H7 (cell line): Measurements from ENCODE around the gene CUX1. TPM values are rescaled to one million over a fixed set of nuclear protein-coding genes. Genes with fewer than 3 reads are reported as not detected.
"Not testable (repeated sequence)": the region's sequence is repeated elsewhere in the genome, so short reads cannot be mapped to it uniquely, and the experiment has no call there.

Experiments used
- DNase-seq: peaks from one replicate; pipeline ENCODE4 v3.0.0; 2012
- H3K27me3 ChIP-seq: 2 replicates; pipeline ENCODE4 v1.6.0; 2011; ENCODE audit warnings: mild to moderate bottlenecking, low read length; ENCODE audit not compliant: control insufficient read depth, insufficient read depth
- H3K36me3 ChIP-seq: replicated peaks from 2 replicates; pipeline ENCODE4 v1.5.1; 2011; ENCODE audit warnings: low read length; ENCODE audit not compliant: control insufficient read depth, insufficient read depth
- H3K4me3 ChIP-seq: 2 replicates; pipeline ENCODE4 v1.5.1; 2011; ENCODE audit warnings: low read depth, mild to moderate bottlenecking, control low read depth, low read length, moderate library complexity; ENCODE audit not compliant: insufficient read depth
- total RNA-seq: library from RNA; depleted of rRNA; stranded (reverse); fragments of >200 nt; shearing (Covaris generic); gene quantifications from 2 replicates; pipeline ENCODE4 v1.2.3, GENCODE V29; 2014

The CUX1 gene
- total RNA-seq, 1 experiment from 2014 or later = 28.2 TPM

DNA sequence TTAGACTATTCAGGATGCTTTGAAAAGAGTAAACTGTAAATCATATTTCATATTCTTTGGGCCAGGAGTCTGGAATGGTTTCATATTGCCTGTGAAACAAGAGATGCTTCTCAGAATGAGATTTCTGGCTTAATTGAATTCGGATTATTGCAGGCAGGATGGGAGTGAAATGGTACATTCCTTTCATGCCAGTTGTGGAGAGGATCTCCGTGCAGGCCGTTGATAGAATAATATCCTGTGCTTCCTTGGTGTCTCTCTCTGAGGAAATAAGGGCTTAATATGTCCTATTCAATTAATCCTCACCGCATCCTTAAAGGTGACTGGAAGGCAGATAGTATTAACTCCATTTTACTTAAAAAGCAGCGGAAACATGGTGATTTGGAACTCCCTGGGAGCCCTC is 56.6 kb downstream of the CUX1 start:
- Histone ChIP-seq H3K27me3 (no peaks in the 10 kb centered on the region), H3K36me3 (no peaks in the 10 kb centered on the region)
- DNase-seq = no peak

DNA sequence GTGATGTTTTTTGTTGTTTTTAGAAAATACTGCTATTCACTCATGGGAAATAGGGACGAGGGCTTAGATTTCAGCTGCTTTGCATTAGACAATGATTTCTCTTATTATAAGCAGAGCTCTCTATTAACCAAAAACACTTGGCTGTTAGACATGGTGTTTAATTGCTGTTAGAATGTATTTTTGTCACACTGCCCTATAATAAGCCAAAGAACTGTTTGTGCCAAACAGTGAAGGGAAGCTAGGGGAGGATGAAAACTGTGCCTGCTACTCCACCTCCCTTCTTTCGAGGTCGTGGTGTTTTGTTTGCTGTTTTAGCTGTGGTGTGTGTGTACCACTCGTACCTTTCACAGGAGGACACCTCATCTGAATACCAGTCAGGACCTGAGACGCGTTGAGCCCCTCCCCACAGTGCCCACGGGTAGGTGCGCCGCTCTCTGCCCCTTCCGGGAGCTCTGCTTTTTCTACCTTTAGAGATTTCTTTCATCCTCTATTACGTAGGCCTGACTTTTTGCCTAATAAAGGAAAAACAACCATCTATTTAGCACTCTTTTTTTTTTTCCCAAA is 57.9 kb downstream of the CUX1 start:
- H3K36me3 ChIP-seq = no peaks in the 10 kb centered on the region
- H3K27me3 ChIP-seq = no peaks in the 10 kb centered on the region
- no peak for DNase-seq
- no peak overlapping the region for H3K4me3 ChIP-seq

More for the DNA sequence above, 56.6 kb downstream of the CUX1 start:
- no peak overlapping the region for H3K4me3 ChIP-seq

DNA sequence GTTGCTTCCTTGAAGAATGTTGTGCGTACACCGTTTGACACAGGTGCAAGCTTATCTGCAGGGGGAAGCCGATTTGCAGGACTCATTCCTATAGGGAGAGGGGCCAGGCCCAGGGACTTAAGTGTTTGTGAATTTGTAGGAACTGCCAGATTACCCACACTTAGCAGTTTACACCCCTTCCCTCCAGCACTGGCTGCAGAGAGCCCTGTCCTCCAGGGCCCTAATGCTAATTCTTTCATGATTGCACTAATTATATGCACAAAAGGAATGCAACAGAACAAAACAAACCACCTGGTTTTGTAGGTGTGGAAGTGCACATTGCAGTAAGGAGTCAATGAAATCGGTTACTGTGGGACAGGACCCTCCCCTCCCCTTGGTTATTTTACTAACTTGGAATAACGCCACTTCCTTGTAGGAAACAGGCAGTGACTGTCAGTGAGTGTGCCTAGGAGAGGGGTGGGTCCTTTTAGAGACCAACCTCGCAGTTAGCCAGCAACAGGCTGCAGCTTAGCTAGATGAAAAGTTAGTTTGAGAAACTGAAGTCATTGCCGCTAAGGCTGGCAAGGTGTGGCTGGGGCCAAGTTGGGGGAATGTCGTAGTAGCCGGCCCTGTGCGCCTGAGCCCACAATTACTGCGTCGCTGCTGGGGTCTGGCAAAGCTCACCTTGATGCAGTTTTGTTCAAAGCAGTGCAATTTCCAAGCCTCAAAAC is 60.6 kb downstream of the CUX1 start:
- no peak for DNase-seq
- no peak overlapping the region for H3K4me3 ChIP-seq
- no peaks in the 10 kb centered on the region for H3K27me3 ChIP-seq
- H3K36me3 ChIP-seq = no peaks in the 10 kb centered on the region

DNA sequence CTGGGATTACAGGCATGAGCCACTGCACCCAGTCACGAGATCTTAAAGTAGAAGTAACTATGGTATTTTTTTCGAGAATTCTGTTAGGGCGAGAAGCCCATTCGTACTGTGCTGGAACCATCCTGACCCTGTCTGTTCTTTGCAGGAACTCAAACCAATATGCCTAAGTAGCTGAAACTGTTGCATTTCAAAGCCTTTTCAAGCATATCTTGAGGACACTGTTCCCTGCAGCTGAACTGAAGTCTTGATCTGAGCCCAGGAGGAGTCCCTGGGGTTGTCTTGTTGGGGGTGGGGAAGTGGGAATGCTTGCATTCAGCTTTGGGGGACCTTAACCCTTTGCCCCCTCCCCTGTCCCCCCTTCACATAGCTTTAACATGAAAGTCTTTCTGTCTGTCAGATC is 61.5 kb downstream of the CUX1 start:
- no peak overlapping the region for H3K4me3 ChIP-seq
- no peaks in the 10 kb centered on the region for H3K36me3 ChIP-seq
- H3K27me3 ChIP-seq = no peaks in the 10 kb centered on the region
- no peak for DNase-seq

DNA sequence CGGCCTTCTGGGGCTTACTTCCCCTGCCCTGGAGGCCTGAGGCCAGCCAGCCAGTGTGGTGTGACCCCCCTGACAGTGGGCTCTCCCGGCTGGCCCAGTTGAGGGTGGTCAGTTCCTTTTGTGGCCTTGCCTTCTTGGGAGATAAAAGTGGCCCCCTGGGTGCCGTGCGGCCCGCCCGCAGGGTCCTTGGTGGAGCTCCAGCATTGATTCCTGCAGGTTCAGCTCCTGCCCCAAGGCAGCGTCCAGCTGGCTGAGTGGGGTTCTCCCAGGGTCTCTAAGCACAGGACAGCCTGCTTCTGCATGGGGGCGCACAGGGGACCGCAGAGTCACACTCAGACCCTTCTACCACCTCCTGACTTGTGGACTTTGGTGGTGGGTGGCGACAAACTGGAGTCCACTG is 62.1 kb downstream of the CUX1 start:
- Histone ChIP-seq H3K27me3 (no peaks in the 10 kb centered on the region), H3K36me3 (no peaks in the 10 kb centered on the region), H3K4me3 (no peak overlapping the region)
- no peak for DNase-seq

DNA sequence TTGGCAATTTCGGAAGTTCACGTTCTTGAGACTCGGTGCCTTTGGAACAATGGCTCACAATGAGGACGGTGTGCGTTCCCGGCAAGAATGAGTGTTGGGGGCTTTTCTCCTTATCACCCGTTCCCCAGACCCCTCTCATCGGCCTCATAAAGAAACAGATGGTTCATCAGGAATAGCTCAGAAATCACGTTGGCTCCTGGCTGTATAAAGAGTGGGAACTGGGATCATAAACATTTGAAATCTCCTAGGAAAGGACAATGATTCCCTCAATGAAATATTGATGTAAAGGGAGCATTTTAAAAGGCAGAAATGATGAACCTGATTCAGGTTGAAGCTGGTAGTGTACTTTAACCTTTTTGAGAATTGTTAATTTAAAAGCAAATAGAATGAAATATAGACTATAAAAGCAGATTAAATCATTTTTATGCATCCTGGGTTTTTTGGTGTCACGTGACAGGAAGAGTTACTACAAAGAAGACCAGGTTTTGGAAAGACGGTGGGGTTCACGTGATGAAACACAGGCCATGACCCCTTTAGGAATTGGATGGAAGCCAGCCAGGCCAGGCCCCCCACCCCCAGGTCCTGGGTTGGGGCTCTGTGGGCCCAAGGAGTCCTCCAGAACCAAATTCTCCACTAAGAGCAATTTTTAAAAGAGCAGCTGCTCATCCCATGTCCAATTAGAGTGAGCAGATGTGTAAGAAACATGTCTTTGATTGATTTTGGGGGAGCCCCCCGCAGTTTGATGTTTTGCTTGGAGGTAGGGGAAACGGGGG is 63.0 kb downstream of the CUX1 start:
- Histone ChIP-seq H3K27me3 (no peaks in the 10 kb centered on the region), H3K36me3 (no peaks in the 10 kb centered on the region), H3K4me3 (no peak overlapping the region)
- DNase-seq = no peak

DNA sequence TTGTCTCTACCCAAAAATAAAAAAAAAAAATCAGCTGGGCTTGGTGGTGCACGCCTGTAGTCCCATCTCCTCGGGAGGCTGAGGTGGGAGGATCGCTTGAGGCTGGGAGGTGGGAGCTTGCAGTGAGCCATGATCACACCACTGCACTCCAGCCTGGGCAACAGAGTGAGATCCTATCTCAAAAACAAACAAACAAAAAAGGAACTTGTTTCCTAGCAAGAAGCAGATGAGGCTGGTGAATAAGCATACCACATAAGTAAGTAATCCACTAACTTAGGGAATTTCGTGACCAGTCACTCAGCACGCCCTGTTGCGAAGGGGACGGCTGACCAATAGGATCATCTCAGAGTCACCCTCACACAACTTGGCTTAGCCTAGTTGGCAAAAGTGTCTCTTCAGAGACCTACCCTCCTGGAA is 64.6 kb downstream of the CUX1 start:
- H3K27me3 ChIP-seq = no peaks in the 10 kb centered on the region
- no peak for DNase-seq
- no peak overlapping the region for H3K4me3 ChIP-seq
- H3K36me3 ChIP-seq = no peaks in the 10 kb centered on the region

DNA sequence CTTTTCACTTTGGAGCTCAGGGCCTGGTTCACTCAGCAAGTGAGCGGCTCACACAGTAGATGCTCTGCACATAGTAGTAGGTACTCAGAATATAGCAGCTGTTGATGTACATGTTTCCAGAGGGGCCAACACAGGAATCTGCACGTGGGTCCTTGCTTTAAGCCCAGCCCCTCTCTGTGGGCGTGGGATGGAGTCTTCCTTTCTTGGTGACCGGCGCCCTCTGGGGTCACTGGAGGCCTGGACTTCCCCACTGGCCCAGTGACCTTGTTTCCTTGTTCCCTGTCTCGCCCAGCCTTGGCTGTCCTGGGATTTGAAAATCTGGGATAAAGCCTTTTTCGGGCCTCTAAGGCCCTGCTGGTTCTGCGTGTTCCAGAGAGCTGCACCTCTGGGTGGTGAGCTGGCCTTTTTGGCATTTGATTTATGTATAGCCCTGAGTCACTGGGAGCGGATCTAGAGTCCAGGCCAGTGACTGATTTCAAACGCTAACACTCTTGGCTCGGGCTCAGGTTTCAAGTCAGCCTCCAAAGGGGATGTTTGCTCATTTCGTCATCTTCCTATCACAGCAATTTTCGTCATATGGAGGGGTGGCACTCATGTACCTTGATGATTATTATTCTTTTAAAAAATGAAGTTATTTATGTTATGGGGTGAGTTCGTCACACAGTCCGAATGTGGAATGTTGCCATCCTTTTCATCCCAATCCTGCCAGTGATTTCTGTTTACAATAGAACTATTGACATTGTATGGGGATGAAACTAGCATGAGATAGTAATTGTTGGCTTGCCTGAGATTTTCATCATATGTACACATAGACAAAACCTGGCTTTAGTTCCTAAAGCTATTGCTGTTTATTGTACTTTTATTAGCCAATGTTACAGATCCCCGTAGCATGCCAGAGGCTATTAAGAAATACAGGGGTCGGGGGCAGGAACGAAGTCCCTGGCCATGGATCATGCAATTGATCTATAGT is 65.5 kb downstream of the CUX1 start:
- Histone ChIP-seq H3K36me3 (no peaks in the 10 kb centered on the region), H3K4me3 (no peak overlapping the region), H3K27me3 (no peaks in the 10 kb centered on the region)
- DNase-seq = no peak

DNA sequence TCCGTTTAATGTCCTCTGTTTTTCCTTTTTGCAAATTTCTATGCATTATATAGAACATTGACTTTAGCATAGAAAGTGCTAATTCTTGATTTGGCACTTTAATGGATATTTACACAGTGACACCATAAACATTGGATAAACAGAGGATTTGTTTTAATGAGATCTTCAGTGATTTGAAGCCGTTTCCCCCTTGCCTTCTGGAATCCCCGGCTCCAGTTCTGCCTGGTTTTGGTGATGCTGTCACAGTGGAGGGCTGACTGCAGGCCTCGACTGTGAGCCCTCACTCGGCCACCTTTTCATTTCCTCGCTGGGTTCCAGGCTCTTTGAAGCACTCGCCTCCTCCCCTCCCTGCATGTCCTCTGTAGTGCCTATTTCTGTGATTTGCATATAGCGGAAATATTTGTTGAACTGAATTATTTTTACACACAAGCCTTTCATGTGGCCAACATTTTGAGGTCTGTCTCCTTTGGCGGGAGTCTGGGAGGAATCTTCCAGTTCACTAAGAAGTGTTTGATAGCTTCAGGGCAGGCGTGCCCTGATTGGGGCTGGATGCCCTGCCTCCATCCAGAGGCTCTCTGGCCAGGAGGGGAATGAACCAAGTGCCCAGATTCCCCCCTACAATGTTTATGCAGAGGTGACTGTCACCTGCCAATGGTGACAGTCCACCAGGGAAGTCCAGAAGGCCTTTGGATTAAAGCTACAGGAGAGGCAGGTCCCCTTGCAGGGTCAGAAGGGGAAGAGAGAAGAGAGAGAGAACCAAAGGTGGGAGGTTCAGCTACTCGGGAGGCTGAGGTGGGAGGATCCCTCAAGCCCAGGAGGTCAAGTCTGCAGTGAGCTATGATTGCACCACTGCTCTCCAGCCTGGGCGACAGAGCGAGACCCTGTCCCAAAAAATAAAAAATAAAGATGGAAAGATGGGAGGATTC is 67.5 kb downstream of the CUX1 start:
- no peaks in the 10 kb centered on the region for H3K36me3 ChIP-seq
- no peak overlapping the region for H3K4me3 ChIP-seq
- H3K27me3 ChIP-seq = no peaks in the 10 kb centered on the region
- no peak for DNase-seq

DNA sequence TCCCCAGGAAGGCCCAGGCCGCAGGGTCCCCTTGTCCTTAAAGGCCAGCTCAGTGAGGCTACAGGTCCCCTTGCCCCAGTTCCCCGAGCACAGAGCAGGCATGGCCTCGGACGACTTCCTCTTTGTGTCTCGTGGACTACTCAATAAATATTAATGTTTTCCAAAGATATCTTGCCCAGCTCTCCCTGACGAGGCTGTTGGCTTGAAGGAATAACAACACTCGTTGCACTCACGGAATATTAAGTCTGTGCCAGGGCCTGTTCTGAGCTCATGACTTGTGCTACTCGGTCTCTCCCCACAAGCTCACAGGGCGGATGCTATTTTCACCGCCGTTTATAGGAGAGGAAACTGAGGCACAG is 68.2 kb downstream of the CUX1 start:
- Histone ChIP-seq H3K27me3 (no peaks in the 10 kb centered on the region), H3K4me3 (no peak overlapping the region), H3K36me3 (no peaks in the 10 kb centered on the region)
- no peak for DNase-seq

DNA sequence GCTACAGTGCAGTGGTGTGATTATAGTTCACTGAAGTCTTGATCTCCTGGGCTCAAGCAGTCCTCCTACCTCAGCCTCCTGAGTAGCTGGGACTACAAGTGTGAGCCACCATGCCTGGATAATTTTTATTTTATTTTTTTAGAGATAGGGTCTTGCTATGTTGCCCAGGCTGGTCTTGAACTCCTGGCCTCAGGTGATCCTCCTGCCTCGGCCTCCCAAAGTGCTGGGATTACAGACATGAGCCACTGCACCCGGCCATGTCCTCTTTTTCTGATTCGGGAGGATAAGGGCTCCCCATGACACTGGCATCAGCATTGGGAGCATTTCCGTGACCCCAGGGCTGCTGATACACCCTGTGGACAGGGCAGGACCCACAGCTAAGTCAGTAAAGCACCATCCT is 69.9 kb downstream of the CUX1 start:
- not testable (repeated sequence) for DNase-seq, H3K27me3 ChIP-seq, H3K4me3 ChIP-seq, H3K36me3 ChIP-seq

DNA sequence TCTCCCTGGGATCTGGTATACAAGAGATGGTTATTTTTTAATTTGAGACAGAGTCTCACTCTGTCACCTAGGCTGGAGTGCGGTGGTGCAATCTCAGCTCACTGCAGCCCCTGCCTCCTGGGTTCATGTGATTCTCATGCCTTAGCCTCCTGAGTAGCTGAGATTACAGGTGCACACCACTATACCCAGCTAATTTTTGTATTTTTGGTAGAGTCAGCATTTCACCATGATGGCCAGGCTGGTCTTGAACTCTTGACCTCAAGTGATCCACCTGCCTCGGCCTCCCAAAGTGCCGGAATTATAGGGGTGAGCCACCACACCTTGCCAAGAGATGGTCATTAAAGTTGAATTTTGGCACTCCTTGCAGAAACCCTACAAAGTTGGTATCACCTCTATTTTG is 71.1 kb downstream of the CUX1 start:
- not testable (repeated sequence) for H3K27me3 ChIP-seq, H3K4me3 ChIP-seq, DNase-seq, H3K36me3 ChIP-seq

DNA sequence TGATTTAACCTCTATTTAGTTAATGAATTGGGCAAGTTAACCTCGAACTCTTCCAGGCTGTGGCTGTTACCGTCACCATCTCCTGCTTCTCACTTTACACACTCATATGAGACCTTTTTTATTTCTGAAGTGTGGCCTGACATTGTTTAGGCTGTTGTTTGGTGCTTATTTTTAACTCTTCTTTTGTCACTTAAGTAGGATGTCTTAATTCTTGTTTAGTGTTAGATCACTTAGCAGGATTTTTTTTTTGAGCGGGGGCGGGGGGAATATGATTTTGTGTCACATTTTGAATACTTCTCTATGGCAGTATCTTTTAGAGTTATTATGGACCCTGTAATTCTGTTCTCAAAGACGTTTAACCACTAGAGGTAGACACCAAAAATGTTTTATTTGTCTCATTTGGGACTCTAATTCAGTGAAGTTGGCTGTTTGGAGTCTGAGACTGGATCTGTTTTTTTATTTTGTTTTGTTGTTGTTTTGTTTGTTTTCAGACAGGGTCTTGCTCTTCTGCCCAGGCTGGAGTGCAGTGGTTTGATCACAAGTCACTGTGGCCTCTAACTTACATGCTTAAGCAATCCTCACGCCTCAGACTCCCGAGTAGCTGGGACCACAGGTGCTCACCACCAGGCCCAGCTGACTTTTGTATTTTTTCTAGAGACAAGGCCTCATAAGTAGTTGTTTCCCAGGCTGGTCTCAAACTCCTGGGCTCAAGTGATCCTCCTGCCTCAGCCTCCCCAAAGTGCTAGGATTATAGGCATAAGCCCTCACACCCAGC is 73.5 kb downstream of the CUX1 start:
- no peak for DNase-seq
- H3K36me3 ChIP-seq = no peaks in the 10 kb centered on the region
- H3K4me3 ChIP-seq = no peak overlapping the region
- no peaks in the 10 kb centered on the region for H3K27me3 ChIP-seq
